ENCODE measurements around the gene CC2D1A.

GRCh38 chr19:13978351-13979243 lies 72.6 kb downstream of the CC2D1A start:
- no peak for TF ChIP-seq CTCF (conservative IDR thresholded peaks at IDR 0.05; ENCODE audit: low read depth in 2 of 2)
- TF ChIP-seq POLR2AphosphoS5 (IDR thresholded peaks at IDR 0.05; ENCODE audit: low read depth) = peak; percentile 60
- TF ChIP-seq EZH2 (IDR thresholded peaks at IDR 0.05; ENCODE audit: low read depth, unreplicated experiment) = no peak
- TF ChIP-seq ZNF114 (CRISPR knock-in tag; IDR thresholded peaks at IDR 0.05) = no peak
- TF ChIP-seq, protein P1, sequence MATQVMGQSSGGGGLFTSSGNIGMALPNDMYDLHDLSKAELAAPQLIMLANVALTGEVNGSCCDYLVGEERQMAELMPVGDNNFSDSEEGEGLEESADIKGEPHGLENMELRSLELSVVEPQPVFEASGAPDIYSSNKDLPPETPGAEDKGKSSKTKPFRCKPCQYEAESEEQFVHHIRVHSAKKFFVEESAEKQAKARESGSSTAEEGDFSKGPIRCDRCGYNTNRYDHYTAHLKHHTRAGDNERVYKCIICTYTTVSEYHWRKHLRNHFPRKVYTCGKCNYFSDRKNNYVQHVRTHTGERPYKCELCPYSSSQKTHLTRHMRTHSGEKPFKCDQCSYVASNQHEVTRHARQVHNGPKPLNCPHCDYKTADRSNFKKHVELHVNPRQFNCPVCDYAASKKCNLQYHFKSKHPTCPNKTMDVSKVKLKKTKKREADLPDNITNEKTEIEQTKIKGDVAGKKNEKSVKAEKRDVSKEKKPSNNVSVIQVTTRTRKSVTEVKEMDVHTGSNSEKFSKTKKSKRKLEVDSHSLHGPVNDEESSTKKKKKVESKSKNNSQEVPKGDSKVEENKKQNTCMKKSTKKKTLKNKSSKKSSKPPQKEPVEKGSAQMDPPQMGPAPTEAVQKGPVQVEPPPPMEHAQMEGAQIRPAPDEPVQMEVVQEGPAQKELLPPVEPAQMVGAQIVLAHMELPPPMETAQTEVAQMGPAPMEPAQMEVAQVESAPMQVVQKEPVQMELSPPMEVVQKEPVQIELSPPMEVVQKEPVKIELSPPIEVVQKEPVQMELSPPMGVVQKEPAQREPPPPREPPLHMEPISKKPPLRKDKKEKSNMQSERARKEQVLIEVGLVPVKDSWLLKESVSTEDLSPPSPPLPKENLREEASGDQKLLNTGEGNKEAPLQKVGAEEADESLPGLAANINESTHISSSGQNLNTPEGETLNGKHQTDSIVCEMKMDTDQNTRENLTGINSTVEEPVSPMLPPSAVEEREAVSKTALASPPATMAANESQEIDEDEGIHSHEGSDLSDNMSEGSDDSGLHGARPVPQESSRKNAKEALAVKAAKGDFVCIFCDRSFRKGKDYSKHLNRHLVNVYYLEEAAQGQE (IDR thresholded peaks at IDR 0.05; ENCODE audit: unreplicated experiment) = no peak
- TF ChIP-seq ZNF462 (CRISPR knock-in tag; IDR thresholded peaks at IDR 0.05) = no peak
- no peak for TF ChIP-seq STAT1 (IDR thresholded peaks at IDR 0.05; ENCODE audit: unreplicated experiment)
- no peak for TF ChIP-seq ZNF331 (CRISPR knock-in tag; IDR thresholded peaks at IDR 0.05; ENCODE audit: low read depth)
- TF ChIP-seq EZH2phosphoT487 (IDR thresholded peaks at IDR 0.05; ENCODE audit: unreplicated experiment) = no peak
- TF ChIP-seq JUNB (IDR thresholded peaks at IDR 0.05; ENCODE audit: unreplicated experiment) = no peak
- TF ChIP-seq, protein P2, sequence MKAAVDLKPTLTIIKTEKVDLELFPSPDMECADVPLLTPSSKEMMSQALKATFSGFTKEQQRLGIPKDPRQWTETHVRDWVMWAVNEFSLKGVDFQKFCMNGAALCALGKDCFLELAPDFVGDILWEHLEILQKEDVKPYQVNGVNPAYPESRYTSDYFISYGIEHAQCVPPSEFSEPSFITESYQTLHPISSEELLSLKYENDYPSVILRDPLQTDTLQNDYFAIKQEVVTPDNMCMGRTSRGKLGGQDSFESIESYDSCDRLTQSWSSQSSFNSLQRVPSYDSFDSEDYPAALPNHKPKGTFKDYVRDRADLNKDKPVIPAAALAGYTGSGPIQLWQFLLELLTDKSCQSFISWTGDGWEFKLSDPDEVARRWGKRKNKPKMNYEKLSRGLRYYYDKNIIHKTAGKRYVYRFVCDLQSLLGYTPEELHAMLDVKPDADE (IDR thresholded peaks at IDR 0.05) = no peak
- TF ChIP-seq NANOG (IDR thresholded peaks at IDR 0.05; ENCODE audit: borderline replicate concordance) = no peak
